NB4 (cell line): Measurements from ENCODE around the gene AGBL4.

Experiments
- MAX ChIP-seq: IDR thresholded peaks from 2 replicates; pipeline ENCODE4 v1.6.1; 2011; ENCODE audit warnings: low read depth, low read length
- POLR2A ChIP-seq: IDR thresholded peaks from 2 replicates; pipeline ENCODE4 v1.6.1; 2011; ENCODE audit warnings: mild to moderate bottlenecking; ENCODE audit not compliant: insufficient read length; ENCODE audit errors: extremely low read depth
- TF ChIP-seq, protein P1 (sequence below): IDR thresholded peaks from one replicate; pipeline ENCODE4 v1.5.1; 2012; ENCODE audit warnings: low read depth, low read length

GRCh38 chr1:48665708-48666407 lies 1357.9 kb downstream of the AGBL4 start:
- TF ChIP-seq, protein P1, sequence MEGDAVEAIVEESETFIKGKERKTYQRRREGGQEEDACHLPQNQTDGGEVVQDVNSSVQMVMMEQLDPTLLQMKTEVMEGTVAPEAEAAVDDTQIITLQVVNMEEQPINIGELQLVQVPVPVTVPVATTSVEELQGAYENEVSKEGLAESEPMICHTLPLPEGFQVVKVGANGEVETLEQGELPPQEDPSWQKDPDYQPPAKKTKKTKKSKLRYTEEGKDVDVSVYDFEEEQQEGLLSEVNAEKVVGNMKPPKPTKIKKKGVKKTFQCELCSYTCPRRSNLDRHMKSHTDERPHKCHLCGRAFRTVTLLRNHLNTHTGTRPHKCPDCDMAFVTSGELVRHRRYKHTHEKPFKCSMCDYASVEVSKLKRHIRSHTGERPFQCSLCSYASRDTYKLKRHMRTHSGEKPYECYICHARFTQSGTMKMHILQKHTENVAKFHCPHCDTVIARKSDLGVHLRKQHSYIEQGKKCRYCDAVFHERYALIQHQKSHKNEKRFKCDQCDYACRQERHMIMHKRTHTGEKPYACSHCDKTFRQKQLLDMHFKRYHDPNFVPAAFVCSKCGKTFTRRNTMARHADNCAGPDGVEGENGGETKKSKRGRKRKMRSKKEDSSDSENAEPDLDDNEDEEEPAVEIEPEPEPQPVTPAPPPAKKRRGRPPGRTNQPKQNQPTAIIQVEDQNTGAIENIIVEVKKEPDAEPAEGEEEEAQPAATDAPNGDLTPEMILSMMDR: no peak
- TF ChIP-seq POLR2A (no peak), MAX (no peak)
